Measurements from ENCODE around the gene RFX5.
A peak's percentile ranks its signal among the peaks of the same experiment; 100 is the strongest.

Gene RFX5

GRCh38 chr1:151315565-151316235 lies 31.4 kb downstream of the RFX5 start:
- no peak for DNase-seq

- DNase-seq, result no peak
Measured at GRCh38 chr1:151314137-151314875, 32.7 kb downstream of the RFX5 start.

GRCh38 chr1:151313501-151313900 lies 33.6 kb downstream of the RFX5 start:
- no peak for DNase-seq

- DNase-seq, result no peak
Measured at GRCh38 chr1:151312826-151313225, 34.2 kb downstream of the RFX5 start.

GRCh38 chr1:151312411-151312810 lies 34.6 kb downstream of the RFX5 start:
- no peak for DNase-seq

GRCh38 chr1:151311589-151312331 lies 35.3 kb downstream of the RFX5 start:
- DNase-seq, result peak; percentile 95

- no peak for DNase-seq
Measured at GRCh38 chr1:151311011-151311410, 36.0 kb downstream of the RFX5 start.

- DNase-seq, result no peak
Measured at GRCh38 chr1:151309811-151310323, 37.2 kb downstream of the RFX5 start.

- DNase-seq, result no peak
Measured at GRCh38 chr1:151294742-151295462, 52.1 kb downstream of the RFX5 start.

- no peak for DNase-seq
Measured at GRCh38 chr1:151293093-151293492, 54.0 kb downstream of the RFX5 start.

GRCh38 chr1:151292207-151293030 lies 54.6 kb downstream of the RFX5 start:
- DNase-seq, result no peak

GRCh38 chr1:151290709-151291303 lies 56.2 kb downstream of the RFX5 start:
- no peak for DNase-seq
